KMS-11 (cell line): ENCODE data around the gene FETUB.

Experiments used
- H2AFZ ChIP-seq: fragments of 200-600 bp; sonication (generic); 2 replicates; pipeline ENCODE4 v1.6.1; 2016; ENCODE audit warnings: antibody characterized with exemption, mixed run types, low read depth
- H3K27ac ChIP-seq: fragments of 200-600 bp; sonication (generic); 2 replicates; pipeline ENCODE4 v1.6.1; 2016; ENCODE audit warnings: mild to moderate bottlenecking, mixed run types
- H3K27me3 ChIP-seq: fragments of 200-600 bp; sonication (generic); 2 replicates; pipeline ENCODE4 v1.6.1; 2017; ENCODE audit warnings: mild to moderate bottlenecking, low read depth, mixed run types, moderate library complexity; ENCODE audit not compliant: insufficient read depth
- H3K36me3 ChIP-seq: fragments of 200-600 bp; sonication (generic); 2 replicates; pipeline ENCODE4 v1.6.1; 2017; ENCODE audit warnings: mild to moderate bottlenecking, mixed run types; ENCODE audit not compliant: insufficient read depth
- H3K4me1 ChIP-seq: fragments of 200-600 bp; sonication (generic); 2 replicates; pipeline ENCODE4 v1.6.1; 2016; ENCODE audit warnings: mild to moderate bottlenecking, low read depth, mixed run types; ENCODE audit not compliant: poor library complexity, severe bottlenecking
- H3K4me2 ChIP-seq: fragments of 200-600 bp; sonication (generic); 2 replicates; pipeline ENCODE4 v1.7.0; 2016; ENCODE audit warnings: mild to moderate bottlenecking, mixed run types
- H3K4me3 ChIP-seq: fragments of 200-600 bp; sonication (generic); IDR thresholded peaks from 2 replicates; pipeline ENCODE4 v1.6.1; 2017; ENCODE audit warnings: low read depth, low read length, mixed read lengths; ENCODE audit not compliant: insufficient read depth
- H3K79me2 ChIP-seq: fragments of 200-600 bp; sonication (generic); 2 replicates; pipeline ENCODE4 v1.6.1; 2016; ENCODE audit warnings: low read depth, mixed run types; ENCODE audit not compliant: insufficient read depth
- H3K9ac ChIP-seq: fragments of 200-600 bp; sonication (generic); 2 replicates; pipeline ENCODE4 v1.6.1; 2016; ENCODE audit warnings: mild to moderate bottlenecking, mixed run types
- H4K20me1 ChIP-seq: fragments of 200-600 bp; sonication (generic); 2 replicates; pipeline ENCODE4 v1.6.1; 2016; ENCODE audit warnings: mild to moderate bottlenecking, mixed run types; ENCODE audit not compliant: insufficient read depth
- CTCF ChIP-seq: fragments of 200-600 bp; sonication (generic); conservative IDR thresholded peaks from 2 replicates; pipeline ENCODE4 v1.6.1; 2017; ENCODE audit warnings: low read depth, mild to moderate bottlenecking, antibody characterized with exemption, low read length, moderate library complexity, mixed read lengths

FETUB gene

GRCh38 chr3:186594591-186595113 lies 45.5 kb upstream of the FETUB start:
- Histone ChIP-seq H2AFZ (no peak overlapping the region), H3K4me3 (no peak overlapping the region), H4K20me1 (no peaks in the 10 kb centered on the region), H3K4me2 (no peak overlapping the region), H3K4me1 (no peaks in the 10 kb centered on the region), H3K36me3 (no peaks in the 10 kb centered on the region), H3K9ac (no peak overlapping the region), H3K79me2 (no peaks in the 10 kb centered on the region), H3K27ac (no peak overlapping the region), H3K27me3 (no peaks in the 10 kb centered on the region)
- no peak for TF ChIP-seq CTCF

DNA sequence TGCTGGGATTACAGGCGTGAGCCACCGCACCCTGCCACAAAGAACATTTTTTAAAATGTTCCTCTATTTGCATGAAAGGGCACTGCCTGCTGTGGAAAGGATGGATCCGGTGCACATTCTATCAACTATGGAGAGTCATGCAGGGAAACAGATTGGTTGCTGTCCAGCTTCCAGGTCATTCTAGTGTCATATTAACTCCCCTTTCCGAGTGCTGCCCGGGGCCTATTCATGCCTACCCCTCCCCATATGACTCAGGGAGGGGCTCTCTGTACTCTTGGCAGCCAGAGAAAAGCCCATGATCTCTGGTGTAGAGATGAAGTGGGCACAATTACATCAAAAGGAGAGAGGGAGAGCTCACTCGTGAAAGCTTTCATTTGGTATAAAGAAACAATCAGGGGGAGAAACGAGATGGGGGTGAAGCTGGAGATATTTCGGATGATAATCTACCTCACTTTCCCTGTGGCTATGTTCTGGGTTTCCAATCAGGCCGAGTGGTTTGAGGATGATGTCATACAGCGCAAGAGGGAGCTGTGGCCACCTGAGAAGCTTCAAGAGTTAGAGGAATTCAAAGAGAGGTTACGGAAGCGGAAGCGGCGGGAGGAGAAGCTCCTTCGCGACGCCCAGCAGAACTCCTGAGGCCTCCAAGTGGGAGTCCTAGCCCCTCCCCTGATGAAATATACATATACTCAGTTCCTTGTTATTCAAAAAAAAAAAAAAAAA lies 43.5 kb upstream of the FETUB start:
- H2AFZ ChIP-seq, result no peak overlapping the region
- no peak overlapping the region for H3K4me3 ChIP-seq
- H3K27me3 ChIP-seq, result no peaks in the 10 kb centered on the region
- no peaks in the 10 kb centered on the region for H4K20me1 ChIP-seq
- no peaks in the 10 kb centered on the region for H3K4me1 ChIP-seq
- no peaks in the 10 kb centered on the region for H3K79me2 ChIP-seq
- H3K27ac ChIP-seq, result no peak overlapping the region
- no peak overlapping the region for H3K4me2 ChIP-seq
- no peak overlapping the region for H3K9ac ChIP-seq
- H3K36me3 ChIP-seq, result no peaks in the 10 kb centered on the region
- no peak for TF ChIP-seq CTCF

- H3K4me1 ChIP-seq, result no peaks in the 10 kb centered on the region
- no peaks in the 10 kb centered on the region for H4K20me1 ChIP-seq
- H3K4me2 ChIP-seq, result no peak overlapping the region
- no peak for TF ChIP-seq CTCF
- H3K9ac ChIP-seq, result no peak overlapping the region
- H3K79me2 ChIP-seq, result no peaks in the 10 kb centered on the region
- H2AFZ ChIP-seq, result no peak overlapping the region
- H3K27ac ChIP-seq, result no peak overlapping the region
- H3K4me3 ChIP-seq, result no peak overlapping the region
- no peaks in the 10 kb centered on the region for H3K27me3 ChIP-seq
- no peaks in the 10 kb centered on the region for H3K36me3 ChIP-seq
Measured at GRCh38 chr3:186598108-186598784, 42.0 kb upstream of the FETUB start.

DNA sequence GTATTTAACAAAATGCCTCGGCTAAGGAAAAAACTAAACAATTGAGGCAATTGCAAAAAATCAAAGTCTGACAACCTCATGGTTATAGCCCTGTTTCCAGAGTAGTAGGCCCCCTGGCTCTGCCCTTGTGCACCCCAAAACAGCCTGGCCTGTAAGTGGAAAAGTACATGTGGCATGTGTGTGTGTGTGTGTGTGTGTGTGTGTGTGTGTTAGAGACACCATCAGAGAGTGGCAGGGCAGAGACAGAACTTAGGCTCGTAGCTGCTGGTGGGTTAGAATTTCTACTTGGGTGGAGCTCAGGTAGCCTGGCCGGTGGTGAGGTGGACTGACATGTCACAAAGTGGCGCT lies 41.4 kb upstream of the FETUB start:
- Histone ChIP-seq H3K4me2 (no peak overlapping the region), H3K36me3 (no peaks in the 10 kb centered on the region), H2AFZ (no peak overlapping the region), H3K27ac (no peak overlapping the region), H3K9ac (no peak overlapping the region), H4K20me1 (no peaks in the 10 kb centered on the region), H3K4me1 (no peaks in the 10 kb centered on the region), H3K4me3 (no peak overlapping the region), H3K27me3 (no peaks in the 10 kb centered on the region), H3K79me2 (no peaks in the 10 kb centered on the region)
- no peak for TF ChIP-seq CTCF
